ENCODE results near the gene RXFP2.

DNA sequence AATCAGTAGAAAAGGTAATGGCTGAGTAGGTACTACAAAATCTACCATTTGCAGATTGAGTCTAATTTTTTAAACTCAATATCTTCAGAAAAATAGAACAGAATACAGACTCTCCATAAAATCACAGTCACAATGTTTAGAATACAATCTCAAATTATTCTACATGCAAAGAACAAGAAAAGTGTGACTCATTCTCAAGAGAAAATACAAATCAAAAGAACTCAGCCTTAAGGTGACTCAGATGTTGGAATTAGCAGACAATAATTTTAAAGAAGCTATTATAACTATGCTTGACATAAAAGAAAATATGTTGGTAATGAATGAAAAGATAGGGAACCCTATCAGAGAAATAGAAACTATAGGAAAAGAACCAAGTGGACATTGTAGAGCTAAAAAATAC lies 78.9 kb downstream of the RXFP2 start:
- TF ChIP-seq, protein P1, sequence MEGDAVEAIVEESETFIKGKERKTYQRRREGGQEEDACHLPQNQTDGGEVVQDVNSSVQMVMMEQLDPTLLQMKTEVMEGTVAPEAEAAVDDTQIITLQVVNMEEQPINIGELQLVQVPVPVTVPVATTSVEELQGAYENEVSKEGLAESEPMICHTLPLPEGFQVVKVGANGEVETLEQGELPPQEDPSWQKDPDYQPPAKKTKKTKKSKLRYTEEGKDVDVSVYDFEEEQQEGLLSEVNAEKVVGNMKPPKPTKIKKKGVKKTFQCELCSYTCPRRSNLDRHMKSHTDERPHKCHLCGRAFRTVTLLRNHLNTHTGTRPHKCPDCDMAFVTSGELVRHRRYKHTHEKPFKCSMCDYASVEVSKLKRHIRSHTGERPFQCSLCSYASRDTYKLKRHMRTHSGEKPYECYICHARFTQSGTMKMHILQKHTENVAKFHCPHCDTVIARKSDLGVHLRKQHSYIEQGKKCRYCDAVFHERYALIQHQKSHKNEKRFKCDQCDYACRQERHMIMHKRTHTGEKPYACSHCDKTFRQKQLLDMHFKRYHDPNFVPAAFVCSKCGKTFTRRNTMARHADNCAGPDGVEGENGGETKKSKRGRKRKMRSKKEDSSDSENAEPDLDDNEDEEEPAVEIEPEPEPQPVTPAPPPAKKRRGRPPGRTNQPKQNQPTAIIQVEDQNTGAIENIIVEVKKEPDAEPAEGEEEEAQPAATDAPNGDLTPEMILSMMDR (IDR thresholded peaks at IDR 0.05): no peak
- no peak for TF ChIP-seq POLR2A (IDR thresholded peaks at IDR 0.05)
